DMS 273 (cell line): ENCODE measurements around the gene MYH14.
"Not testable (repeated sequence)": the region's sequence is repeated elsewhere in the genome, so short reads cannot be mapped to it uniquely, and the experiment has no call there.

Source experiments
- DNase-seq: peaks from one replicate; lab custom pipeline; 2025; ENCODE audit not compliant: unreplicated experiment; lab: John Stamatoyannopoulos, UW

Gene MYH14

GRCh38 chr19:50315773-50316448, 112.5 kb downstream of the MYH14 start:
- peak; percentile 39 for DNase-seq

DNA sequence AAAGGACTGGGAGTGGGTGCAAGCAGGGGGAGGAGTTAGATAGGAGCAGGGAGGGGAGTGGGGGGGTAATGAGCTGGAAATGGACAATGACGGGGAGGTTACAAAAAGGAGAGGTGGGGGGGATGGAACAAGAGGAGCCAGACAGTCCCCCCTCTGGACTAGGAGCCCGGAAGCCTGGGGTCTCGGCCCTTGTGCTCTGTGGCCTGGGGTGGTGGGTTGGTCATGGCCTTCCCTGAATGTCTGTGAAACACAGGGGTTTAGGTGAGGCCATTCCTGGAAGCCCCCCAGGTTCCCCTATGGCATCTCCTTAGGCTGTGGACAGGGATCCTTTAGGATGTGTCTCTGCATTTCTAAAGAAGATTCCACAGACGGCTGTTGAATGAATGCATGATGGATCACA, 113.7 kb downstream of the MYH14 start:
- DNase-seq = no peak

DNA sequence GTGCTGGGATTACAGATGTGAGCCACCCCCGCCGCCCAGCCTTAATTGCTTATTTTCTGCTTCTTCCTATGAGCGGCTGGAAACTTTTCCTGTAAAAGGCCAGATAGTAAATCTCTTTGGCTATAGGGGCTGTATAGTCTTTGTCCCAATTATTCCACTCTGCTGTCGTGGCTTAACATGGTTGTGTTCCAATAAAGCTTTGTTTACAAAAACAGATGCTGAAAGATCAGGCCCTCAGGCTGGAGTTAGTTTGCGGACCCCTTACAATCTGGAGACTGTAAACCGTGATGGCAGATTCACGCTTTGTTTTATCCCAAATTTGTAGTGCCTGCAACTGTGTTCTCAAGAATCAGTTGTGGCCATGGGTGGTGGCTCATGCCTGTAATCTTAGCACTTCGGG, 115.0 kb downstream of the MYH14 start:
- no peak for DNase-seq

GRCh38 chr19:50319156-50319555, 115.7 kb downstream of the MYH14 start:
- no peak for DNase-seq

DNA sequence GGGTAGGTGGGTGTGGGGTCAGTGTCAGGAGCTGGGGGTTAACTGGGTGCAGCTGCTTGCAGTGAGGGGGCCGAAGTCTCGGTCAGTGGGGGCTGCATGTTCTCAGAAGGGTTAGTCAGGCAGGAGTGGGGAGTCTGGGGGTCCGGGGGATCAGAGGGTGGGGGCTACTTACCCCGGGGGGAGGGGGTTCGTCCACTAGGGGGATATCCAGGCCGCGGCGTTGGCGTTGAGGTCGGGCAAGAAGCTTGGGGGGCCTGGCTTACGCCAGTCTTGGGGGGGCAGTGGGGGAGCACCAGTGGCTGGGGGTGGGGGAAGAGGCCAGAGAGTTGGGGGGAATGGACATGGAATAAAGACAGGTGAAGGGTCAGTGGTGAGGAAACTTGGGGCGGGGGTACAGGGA, 116.6 kb downstream of the MYH14 start:
- DNase-seq = no peak

DNA sequence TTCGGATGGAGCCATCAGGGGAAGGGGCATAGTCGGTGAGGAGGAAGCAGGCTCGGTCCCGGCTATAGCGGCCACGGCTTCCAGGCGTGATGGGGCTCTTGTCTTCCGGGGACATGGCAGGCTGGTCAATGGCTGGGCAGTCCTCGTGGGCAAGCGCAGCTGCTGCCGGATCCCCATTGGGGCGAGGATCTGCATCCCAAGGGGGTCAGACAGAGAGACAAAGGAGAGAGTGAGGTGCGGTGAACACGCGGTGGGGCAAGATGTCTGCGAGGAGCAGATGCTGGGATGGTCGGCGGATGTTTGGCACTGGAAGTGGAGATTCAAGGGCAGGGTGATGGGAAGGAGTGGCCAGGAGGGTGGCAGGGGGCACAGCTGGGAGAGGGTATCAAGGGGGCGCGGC, 117.2 kb downstream of the MYH14 start:
- no peak for DNase-seq

- no peak for DNase-seq
These were observed 118.4 kb downstream of the MYH14 start for GRCh38 chr19:50321831-50322230.

DNA sequence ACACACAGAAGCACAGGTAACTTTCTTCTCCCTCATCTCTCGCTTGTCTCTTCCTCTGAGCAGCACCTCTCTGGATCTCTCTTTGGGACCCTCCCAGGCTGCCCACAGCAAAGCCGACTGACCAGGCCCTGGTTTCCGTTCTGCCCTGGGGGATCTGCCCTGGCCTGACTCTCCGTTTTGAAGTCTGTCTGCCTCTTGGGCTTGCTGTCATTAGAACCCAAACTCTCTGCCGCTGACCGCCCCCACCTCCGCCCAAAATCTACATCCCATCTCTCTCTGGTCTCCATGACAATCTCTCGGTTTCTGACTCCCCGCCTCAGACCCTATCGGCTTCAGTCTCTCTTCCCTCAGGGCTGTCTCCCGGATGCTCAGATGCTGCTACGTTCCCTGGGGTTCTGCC, 118.8 kb downstream of the MYH14 start:
- no peak for DNase-seq

- DNase-seq = no peak
These were observed 119.7 kb downstream of the MYH14 start for GRCh38 chr19:50322931-50323781.

DNA sequence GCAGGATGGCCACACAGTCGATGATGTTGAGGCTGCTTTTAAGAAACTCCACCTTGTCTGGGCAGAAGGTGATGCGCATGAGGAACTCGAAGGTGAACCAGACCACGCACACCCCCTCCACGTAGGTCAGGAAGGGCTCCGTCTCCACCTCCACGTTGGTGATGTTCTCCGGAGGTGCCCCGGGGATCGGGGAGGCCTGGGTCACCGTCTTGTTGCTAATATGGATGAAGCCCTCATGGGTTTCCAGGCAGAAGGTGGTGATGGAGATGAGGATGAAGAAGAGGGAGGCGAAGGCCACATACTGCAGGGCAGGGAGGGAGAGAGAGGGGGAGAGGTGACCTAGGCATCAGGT, 120.3 kb downstream of the MYH14 start:
- DNase-seq = no peak

GRCh38 chr19:50324331-50324730, 120.9 kb downstream of the MYH14 start:
- peak; percentile 54 for DNase-seq

- DNase-seq = peak; percentile 89
These were observed 122.1 kb downstream of the MYH14 start for GRCh38 chr19:50325310-50326100.

DNA sequence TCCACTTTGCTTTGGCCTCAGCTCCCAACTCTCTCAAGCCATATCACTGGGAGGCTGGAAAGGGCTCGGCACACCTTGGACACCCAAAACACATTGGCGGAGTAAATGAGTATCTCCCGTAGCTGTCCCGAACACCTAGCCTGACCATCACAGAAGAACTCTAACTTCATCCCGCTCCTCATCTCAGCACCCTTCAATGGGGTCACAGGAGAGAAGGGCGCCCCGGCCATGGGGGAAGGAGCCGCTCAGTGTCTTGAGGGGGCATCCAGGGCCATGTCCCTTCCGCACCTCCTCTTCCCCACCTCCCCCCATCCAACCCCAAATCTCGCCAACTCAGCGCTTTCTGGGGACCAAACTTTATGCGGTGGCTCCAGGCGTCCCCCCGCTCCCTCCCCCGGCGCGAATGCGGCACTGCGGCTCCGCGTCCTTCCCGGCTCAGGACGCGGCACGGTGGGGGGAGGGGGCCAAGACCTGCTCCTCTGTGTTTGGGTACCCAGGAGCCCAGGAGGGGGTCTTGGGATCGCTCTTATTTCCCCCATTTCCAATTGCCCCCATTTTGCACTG, 122.8 kb downstream of the MYH14 start:
- DNase-seq = no peak

DNA sequence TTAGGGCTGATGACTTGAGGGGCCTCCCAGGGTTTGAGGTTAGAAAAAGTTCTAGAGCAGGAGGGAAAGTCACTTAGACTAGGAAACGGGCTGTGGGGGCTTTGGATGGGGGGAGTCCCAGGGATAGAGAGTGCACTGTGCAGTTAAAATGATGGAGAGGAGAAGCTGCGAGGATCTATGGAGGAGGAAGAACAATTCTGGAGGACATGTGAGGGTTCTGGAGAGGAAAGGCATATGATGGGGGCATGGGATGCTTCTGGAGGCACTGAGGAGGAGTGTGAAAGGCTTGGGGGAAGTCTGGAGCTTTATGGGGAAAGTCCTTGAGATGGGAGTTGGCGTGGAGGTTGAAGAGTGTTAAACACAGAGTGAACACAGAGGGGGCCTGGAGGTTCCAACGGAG, 123.6 kb downstream of the MYH14 start:
- DNase-seq = no peak

DNA sequence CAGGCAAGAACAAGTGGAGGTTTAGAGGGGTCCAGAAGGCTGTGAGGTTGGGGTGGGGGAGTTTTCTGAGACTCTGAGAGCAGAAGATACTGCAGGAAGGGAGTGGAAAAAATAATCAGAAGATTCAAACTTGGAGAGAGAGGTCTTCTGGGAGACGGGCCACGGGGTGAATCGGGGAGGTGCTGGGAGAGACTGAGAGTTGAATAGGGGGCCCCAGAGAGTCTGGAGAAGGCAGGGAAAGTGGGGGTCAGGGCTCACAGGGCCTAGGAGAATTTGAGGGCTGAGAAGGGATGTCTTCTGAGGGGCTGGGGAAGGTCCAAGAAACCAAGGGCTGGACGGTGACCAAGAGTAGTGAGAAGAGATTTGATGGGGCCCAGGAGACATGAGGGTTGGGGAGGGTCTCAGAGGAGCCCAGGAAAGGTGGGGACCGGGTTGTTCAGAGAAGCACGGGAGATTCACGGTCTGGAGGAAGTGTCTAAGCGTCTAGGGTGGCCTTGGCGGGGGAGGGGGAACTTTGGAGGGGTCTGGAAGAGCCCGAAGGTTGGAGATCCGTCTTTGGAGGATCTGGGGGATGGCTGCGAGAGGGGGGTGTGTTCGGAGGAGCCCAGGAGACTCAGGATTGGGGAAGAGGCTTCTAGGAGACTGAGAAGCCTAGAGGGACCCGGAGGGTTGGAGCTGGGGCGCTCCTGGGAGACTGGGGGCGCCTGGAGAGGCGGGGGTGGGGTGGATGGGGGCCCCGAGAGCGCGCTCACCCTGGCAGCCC, 124.2 kb downstream of the MYH14 start:
- no peak for DNase-seq

DNA sequence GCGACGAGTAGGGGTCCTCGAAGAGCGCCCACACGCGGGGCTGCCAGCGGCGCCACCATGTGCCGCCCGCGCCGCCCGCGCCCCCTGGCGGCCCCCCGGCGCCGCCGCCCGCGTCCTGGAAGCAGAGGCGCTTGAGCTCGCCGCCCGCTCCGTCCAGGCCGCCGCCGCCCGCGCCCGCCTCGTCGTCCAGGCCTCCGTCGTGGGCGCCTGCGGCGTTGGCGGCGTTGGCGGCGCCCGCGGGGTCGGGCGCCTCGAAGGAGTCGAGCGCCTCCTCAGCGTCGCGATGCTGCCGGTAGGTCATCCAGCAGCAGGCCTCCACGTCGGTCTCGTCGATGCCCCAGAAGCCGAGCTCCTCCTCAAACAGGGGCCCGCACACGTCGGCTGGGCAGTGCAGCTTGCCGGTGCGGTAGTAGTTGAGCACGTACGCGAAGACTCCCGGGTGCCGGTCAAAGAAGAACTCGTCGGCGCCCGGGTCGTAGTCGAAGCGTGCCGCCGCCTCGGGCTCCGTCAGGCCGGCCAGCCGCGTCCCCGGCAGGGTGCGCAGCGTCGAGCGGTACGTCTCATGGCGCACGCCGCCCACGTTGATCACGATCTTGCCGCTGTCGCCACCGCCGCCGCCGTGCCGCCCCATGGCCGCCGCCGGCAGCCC, 124.9 kb downstream of the MYH14 start:
- DNase-seq = peak; percentile 67

GRCh38 chr19:50328873-50329145, 125.4 kb downstream of the MYH14 start:
- DNase-seq = no peak

DNA sequence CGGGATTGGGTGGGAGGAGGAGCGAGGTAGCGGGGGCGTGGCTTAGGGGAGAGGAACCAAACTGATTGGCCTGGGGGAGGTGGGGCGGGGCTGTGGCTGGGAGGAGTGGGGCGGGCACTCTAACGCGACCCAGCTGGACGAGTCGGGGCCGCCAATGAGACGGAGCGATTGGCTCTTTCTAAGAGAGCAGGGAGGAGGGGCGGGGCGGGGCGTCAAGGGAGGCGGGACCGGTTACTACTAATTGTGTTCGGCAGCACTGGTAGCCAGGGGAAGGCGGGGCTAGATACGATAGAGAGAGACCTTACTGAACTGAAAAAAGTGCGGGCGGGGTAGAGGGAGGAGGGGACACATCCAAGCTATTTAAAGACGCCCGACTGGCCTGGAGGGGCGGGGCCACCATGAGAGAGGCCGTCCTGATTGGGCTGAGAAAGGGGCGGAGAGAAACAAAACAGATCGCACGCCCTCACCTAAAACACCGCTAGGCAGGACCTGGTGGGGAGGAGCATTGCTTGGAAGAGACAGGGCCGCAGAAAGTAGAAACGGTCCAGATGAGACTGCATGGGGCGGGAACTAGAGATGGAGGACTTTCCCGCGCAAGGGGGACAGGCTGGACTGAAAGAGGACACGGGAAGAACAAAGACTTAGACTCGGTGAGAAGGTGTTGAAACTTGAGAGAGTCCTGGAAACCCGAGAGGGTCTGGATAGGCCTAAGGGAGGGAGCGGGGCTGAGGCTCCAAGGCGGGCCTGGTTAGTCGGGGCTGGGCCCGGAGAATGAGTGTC, 125.9 kb downstream of the MYH14 start, which contains the start of gene KCNC3:
KCNC3 (minus strand) TSS at position 232 of the 780 bp plus-strand sequence. CDS start 295 bp downstream, outside the sequence.
- peak; percentile 95 for DNase-seq

DNA sequence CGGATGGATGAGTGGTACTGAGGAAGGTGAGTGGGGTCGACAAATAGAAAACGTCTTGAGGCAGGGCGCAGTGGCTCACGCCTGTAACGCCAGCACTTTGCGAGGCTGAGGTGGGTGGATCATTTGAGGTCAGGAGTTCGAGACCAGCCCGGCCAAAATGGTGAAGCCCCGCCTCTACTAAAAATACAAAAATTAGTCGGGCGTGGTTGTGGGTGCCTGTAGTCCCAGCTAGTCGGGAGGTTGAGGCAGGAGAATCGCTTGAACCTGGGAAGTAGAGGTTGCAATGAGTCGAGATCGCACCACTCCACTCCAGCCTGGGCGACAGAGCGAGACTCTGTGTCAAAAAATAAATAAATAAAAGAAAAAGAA, 126.5 kb downstream of the MYH14 start:
- not testable (repeated sequence) for DNase-seq
